Left lung (tissue), 10 donors: ENCODE measurements around the gene ISX. TPM values are rescaled to one million over a fixed set of nuclear protein-coding genes. Genes with fewer than 3 reads are reported as not detected.

Source experiments
- ATAC-seq: fragments of 200-7000 bp; cut with Tn5 transposase; one replicate; pipeline ENCODE4 v1.9.1; 2020; ENCODE audit warnings: moderate library complexity
- DNase-seq, 4 donors: peaks; one replicate each; pipeline ENCODE4 v3.0.0-alpha.2; 2013 to 2020
- H3K27ac ChIP-seq, 2 donors: fragments of 200-600 bp; sonication (generic) in 1 of 2; one replicate each; pipeline versions ENCODE4 v1.5.0 to v1.8.0; 2020 to 2021
- H3K27me3 ChIP-seq, 2 donors: fragments of 200-600 bp; sonication (generic) in 1 of 2; one replicate each; pipeline versions ENCODE4 v1.5.0 to v1.8.0; 2020 to 2021
- H3K36me3 ChIP-seq, 2 donors: fragments of 200-600 bp; sonication (generic) in 1 of 2; one replicate each; pipeline versions ENCODE4 v1.5.0 to v1.8.0; 2020 to 2021
- H3K4me1 ChIP-seq, 2 donors: fragments of 200-600 bp; one replicate each; pipeline ENCODE4 v1.8.0; 2021
- H3K4me3 ChIP-seq, 2 donors: fragments of 200-600 bp; sonication (generic) in 1 of 2; one replicate each; pipeline versions ENCODE4 v1.5.0 to v1.8.0; 2020 to 2021; ENCODE audit warnings: mild to moderate bottlenecking in 1 of 2
- H3K9me3 ChIP-seq, 2 donors: fragments of 200-600 bp; sonication (generic) in 1 of 2; one replicate each; pipeline versions ENCODE4 v1.5.0 to v1.8.0; 2020 to 2021
- intact Hi-C, 2 donors: fragments of 100-400 bp; cut with DNase I; formaldehyde crosslinking; loops; one replicate each; pipeline versions ENCODE4 v1.11.2 to v1.14.2; 2022
- polyA plus RNA-seq, 6 donors: library from polyadenylated mRNA; unstranded; fragments of 120-200 nt; gene quantifications; one replicate each; pipeline ENCODE4 v1.2.1, GENCODE V29; 2013; ENCODE audit not compliant: insufficient read length in 6 of 6
- total RNA-seq, 2 donors: library from RNA; stranded (reverse); fragmentation: NEBNext Ultra II Directional; extraction: Animal tissue kit (Norgen Biotek cat#: 25700); gene quantifications; one replicate each; pipeline ENCODE4 v1.2.1, GENCODE V29; 2021
- TF ChIP-seq, protein P1 (sequence below), 2 donors: fragments of 200-600 bp; sonication (generic) in 1 of 2; IDR thresholded peaks; one replicate each; pipeline versions ENCODE4 v1.5.0 to v1.8.0; 2021; ENCODE audit warnings: antibody characterized with exemption in 2 of 2
- donor health status: DM: no; HTN: yes; CAD: no.
- donor health status: DM: no; HTN: no; CAD: no.

The ISX gene
- total and polyA plus RNA-seq, 8 donors, result 0.22 to 0.43 (median 0.37) TPM; not detected in 2

DNA sequence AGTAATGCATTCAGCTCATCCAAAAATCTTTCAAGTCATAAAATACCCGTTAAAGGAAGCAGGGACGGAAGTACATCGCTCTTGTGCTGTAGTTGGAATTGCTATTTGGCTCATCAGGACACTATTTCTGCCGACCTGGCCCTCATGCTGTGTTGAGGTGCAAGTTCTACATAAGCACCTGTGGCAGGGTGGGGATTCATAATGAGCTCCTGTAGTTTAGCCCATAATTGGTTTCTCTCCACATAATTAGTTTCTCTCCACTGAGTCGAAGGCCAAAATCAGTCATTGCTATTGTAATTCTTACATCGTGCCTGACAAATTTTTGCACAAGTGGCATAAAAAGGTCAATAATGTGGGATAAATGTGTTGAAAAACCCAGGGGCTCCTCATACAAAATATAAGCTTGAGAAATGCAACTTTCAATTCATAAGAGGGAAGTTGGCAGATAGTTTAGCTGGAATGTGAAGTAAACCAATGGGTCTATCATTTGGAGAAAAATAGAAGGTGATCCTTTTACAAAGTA, 14.9 kb upstream of the ISX start:
- TF ChIP-seq, protein P1, sequence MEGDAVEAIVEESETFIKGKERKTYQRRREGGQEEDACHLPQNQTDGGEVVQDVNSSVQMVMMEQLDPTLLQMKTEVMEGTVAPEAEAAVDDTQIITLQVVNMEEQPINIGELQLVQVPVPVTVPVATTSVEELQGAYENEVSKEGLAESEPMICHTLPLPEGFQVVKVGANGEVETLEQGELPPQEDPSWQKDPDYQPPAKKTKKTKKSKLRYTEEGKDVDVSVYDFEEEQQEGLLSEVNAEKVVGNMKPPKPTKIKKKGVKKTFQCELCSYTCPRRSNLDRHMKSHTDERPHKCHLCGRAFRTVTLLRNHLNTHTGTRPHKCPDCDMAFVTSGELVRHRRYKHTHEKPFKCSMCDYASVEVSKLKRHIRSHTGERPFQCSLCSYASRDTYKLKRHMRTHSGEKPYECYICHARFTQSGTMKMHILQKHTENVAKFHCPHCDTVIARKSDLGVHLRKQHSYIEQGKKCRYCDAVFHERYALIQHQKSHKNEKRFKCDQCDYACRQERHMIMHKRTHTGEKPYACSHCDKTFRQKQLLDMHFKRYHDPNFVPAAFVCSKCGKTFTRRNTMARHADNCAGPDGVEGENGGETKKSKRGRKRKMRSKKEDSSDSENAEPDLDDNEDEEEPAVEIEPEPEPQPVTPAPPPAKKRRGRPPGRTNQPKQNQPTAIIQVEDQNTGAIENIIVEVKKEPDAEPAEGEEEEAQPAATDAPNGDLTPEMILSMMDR (IDR thresholded peaks at IDR 0.05), result no peak
- Histone ChIP-seq H3K36me3 (no peaks in the 10 kb centered on the region), H3K4me3 (no peak overlapping the region), H3K27me3 (peaks cover 0 to 36% of the 10 kb centered on the region in 2 donors), H3K27ac (no peak overlapping the region), H3K4me1 (no peaks in the 10 kb centered on the region), H3K9me3 (no peaks in the 10 kb centered on the region)
- no peak for ATAC-seq
- DNase-seq, result no peak
- intact Hi-C loops, result no loop called here

DNA sequence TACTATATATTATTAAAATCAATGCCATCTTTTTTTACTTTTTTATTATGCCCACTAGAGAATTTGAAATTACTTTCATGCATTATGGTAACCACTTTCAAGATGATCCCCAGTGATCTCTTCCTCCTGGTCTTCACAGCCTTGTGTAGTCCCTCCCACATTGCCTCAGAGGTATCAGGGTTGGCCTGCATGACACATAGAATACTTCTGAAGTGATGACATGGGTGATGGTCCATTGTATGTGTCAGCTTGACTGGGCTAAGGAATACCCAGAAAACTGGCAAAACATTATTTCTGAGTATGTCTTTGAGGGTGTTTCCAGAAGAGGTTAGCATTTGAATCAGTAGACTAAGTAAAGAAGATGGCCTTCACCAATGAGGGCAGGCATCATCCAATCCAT, 14.2 kb upstream of the ISX start:
- no peak for DNase-seq
- no peak for ATAC-seq
- H3K27ac ChIP-seq, result no peak overlapping the region
- H3K9me3 ChIP-seq, result peaks cover 0 to under 1% of the 10 kb centered on the region in 2 donors
- no peaks in the 10 kb centered on the region for H3K4me1 ChIP-seq
- H3K4me3 ChIP-seq, result no peak overlapping the region
- H3K27me3 ChIP-seq, result peaks cover 0 to 30% of the 10 kb centered on the region in 2 donors
- intact Hi-C loops, result no loop called here
- H3K36me3 ChIP-seq, result no peaks in the 10 kb centered on the region
- TF ChIP-seq, protein P1 (IDR thresholded peaks at IDR 0.05), result no peak

DNA sequence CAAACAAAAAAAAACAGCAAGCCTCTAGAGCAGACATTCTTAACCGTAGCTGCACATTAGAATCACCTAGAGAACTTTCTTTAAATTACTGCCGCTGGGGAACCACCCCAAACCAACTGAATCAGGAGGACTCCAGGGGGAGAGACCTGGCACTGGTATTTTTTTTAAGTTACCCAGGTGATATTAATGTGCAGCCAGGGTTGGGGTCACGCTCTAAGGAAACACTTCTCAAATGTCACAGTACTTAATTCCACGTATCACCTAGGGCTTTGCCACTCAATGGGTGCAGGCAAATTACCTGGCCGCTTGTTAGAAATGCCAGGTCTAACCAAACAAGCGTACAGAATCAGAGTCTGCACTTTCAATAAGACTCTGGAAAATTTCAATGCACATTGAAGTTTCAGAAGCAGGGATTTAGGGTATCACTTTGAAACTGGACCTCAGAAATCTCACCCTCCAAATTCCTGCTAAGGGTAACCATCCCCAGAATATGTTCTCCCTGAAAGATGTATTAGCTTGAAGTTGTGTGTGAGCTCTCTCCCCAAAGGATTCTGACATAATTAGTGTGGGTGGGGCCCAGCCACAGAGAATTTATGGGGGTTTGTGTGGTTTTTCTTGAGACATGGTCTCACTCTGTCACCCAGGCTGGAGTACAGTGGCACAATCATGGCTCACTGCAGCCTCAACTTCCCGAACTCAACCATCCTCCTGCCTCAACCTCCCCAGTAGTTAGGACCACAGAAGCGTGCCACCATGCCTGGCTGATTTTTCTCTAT, 12.7 kb upstream of the ISX start:
- H3K27me3 ChIP-seq, result peaks cover 0 to 15% of the 10 kb centered on the region in 2 donors

GRCh38 chr22:35054064-35054463, 11.9 kb upstream of the ISX start:
- H3K36me3 ChIP-seq, result no peaks in the 10 kb centered on the region
- TF ChIP-seq, protein P1 (IDR thresholded peaks at IDR 0.05), result no peak
- intact Hi-C loops, result no loop called here
- no peak overlapping the region for H3K27ac ChIP-seq
- H3K27me3 ChIP-seq, result peaks cover 0 to 11% of the 10 kb centered on the region in 2 donors
- DNase-seq (no peak), ATAC-seq (no peak)
- no peaks in the 10 kb centered on the region for H3K4me1 ChIP-seq
- no peak overlapping the region for H3K4me3 ChIP-seq
- H3K9me3 ChIP-seq, result peaks cover 0 to 9% of the 10 kb centered on the region in 2 donors

More for the DNA sequence above, 12.7 kb upstream of the ISX start:
- ATAC-seq (no peak), DNase-seq (no peak)
- Histone ChIP-seq H3K36me3 (no peaks in the 10 kb centered on the region), H3K27ac (no peak overlapping the region), H3K4me1 (no peaks in the 10 kb centered on the region), H3K4me3 (no peak overlapping the region), H3K9me3 (peaks cover 0 to 9% of the 10 kb centered on the region in 2 donors)
- intact Hi-C loops, result no loop called here
- TF ChIP-seq, protein P1 (IDR thresholded peaks at IDR 0.05), result no peak

- intact Hi-C loops, result no loop called here
- DNase-seq (no peak), ATAC-seq (no peak)
- Histone ChIP-seq H3K4me3 (no peak overlapping the region), H3K4me1 (no peaks in the 10 kb centered on the region), H3K27me3 (peaks cover 0 to 11% of the 10 kb centered on the region in 2 donors), H3K9me3 (peaks cover 0 to 9% of the 10 kb centered on the region in 2 donors), H3K27ac (no peak overlapping the region), H3K36me3 (no peaks in the 10 kb centered on the region)
- TF ChIP-seq, protein P1 (IDR thresholded peaks at IDR 0.05), result no peak
Measured at GRCh38 chr22:35056486-35056885, 9.5 kb upstream of the ISX start.
